HG03520 (cell line): ENCODE measurements around the gene PPP4R1.
A peak's percentile ranks its signal among the peaks of the same experiment; 100 is the strongest.
"Not testable (repeated sequence)": the region's sequence is repeated elsewhere in the genome, so short reads cannot be mapped to it uniquely, and the experiment has no call there.

ENCODE experiments used
- ATAC-seq: cut with Tn5 transposase; IDR thresholded peaks from one replicate; pipeline ENCODE4 v1.9.1; 2021; ENCODE audit warnings: mild to moderate bottlenecking, moderate library complexity; ENCODE audit not compliant: unreplicated experiment

Gene PPP4R1

GRCh38 chr18:9631814-9632496 is 17.6 kb upstream of the PPP4R1 start:
- ATAC-seq, result no peak

- ATAC-seq, result no peak
Observed at GRCh38 chr18:9630444-9630843, 16.1 kb upstream of the PPP4R1 start.

GRCh38 chr18:9629709-9630108 is 15.3 kb upstream of the PPP4R1 start:
- no peak for ATAC-seq

GRCh38 chr18:9628984-9629383 is 14.6 kb upstream of the PPP4R1 start:
- ATAC-seq, result no peak

GRCh38 chr18:9627642-9628041 is 13.3 kb upstream of the PPP4R1 start:
- no peak for ATAC-seq

GRCh38 chr18:9619990-9620389 is 5.6 kb upstream of the PPP4R1 start:
- no peak for ATAC-seq

- no peak for ATAC-seq
Observed at GRCh38 chr18:9619545-9619944, 5.2 kb upstream of the PPP4R1 start.

- no peak for ATAC-seq
Observed at GRCh38 chr18:9619056-9619455, 4.7 kb upstream of the PPP4R1 start.

GRCh38 chr18:9617006-9617542 is 2.7 kb upstream of the PPP4R1 start:
- no peak for ATAC-seq

GRCh38 chr18:9616049-9616448 is 1.7 kb upstream of the PPP4R1 start:
- no peak for ATAC-seq

- ATAC-seq, result no peak
Observed at GRCh38 chr18:9615280-9615797, 980 bp upstream of the PPP4R1 start.

- peak; percentile 18 for ATAC-seq
Observed at GRCh38 chr18:9613550-9614400, 584 bp downstream of the PPP4R1 start.

GRCh38 chr18:9612977-9613376 is 1.4 kb downstream of the PPP4R1 start:
- ATAC-seq, result no peak

- ATAC-seq, result no peak
Observed at GRCh38 chr18:9612215-9612830, 2.0 kb downstream of the PPP4R1 start.

- ATAC-seq, result no peak
Observed at GRCh38 chr18:9609190-9609589, 5.2 kb downstream of the PPP4R1 start.

- ATAC-seq, result no peak
Observed at GRCh38 chr18:9608728-9609127, 5.6 kb downstream of the PPP4R1 start.

- no peak for ATAC-seq
Observed at GRCh38 chr18:9608298-9608697, 6.1 kb downstream of the PPP4R1 start.

- ATAC-seq, result not testable (repeated sequence)
Observed at GRCh38 chr18:9607111-9607510, 7.2 kb downstream of the PPP4R1 start.

GRCh38 chr18:9606039-9606438 is 8.3 kb downstream of the PPP4R1 start:
- no peak for ATAC-seq

GRCh38 chr18:9604348-9604747 is 10.0 kb downstream of the PPP4R1 start:
- ATAC-seq, result no peak

GRCh38 chr18:9599328-9599727 is 15.0 kb downstream of the PPP4R1 start:
- ATAC-seq, result no peak
